Esophagus muscularis mucosa (tissue), 4 donors: ENCODE results near the gene RBBP6. TPM values are rescaled to one million over a fixed set of nuclear protein-coding genes. Genes with fewer than 3 reads are reported as not detected.

ENCODE experiments used
- DNase-seq: peaks from one replicate; pipeline ENCODE4 v3.0.0-alpha.2; 2017; ENCODE audit errors: extremely low spot score
- H3K27ac ChIP-seq, 4 donors: fragments of 200-600 bp; sonication (generic); replicated peaks in 1 of 4; 1 replicate in 3 of 4; 2 replicates in 1 of 4; pipeline ENCODE4 v1.5.1; 2016 to 2019; ENCODE audit warnings: mild to moderate bottlenecking in 1 of 4
- H3K27me3 ChIP-seq, 4 donors: fragments of 200-600 bp; sonication (generic); one replicate each; pipeline versions ENCODE4 v1.5.1 to v1.6.0; 2016 to 2019
- H3K36me3 ChIP-seq, 4 donors: fragments of 200-600 bp; sonication (generic); one replicate each; pipeline ENCODE4 v1.5.1; 2016 to 2019
- H3K4me1 ChIP-seq, 4 donors: fragments of 200-600 bp; sonication (generic); one replicate each; pipeline ENCODE4 v1.5.1; 2016 to 2019
- H3K4me3 ChIP-seq, 4 donors: fragments of 200-600 bp; sonication (generic); 1 replicate in 2 of 4; 2 replicates in 2 of 4; pipeline ENCODE4 v1.5.1; 2016 to 2019; ENCODE audit warnings: mild to moderate bottlenecking in 4 of 4, moderate library complexity in 1 of 4
- H3K9me3 ChIP-seq, 4 donors: fragments of 200-600 bp; sonication (generic); 1 replicate in 3 of 4; 2 replicates in 1 of 4; pipeline ENCODE4 v1.5.1; 2016 to 2019
- CTCF ChIP-seq, 3 experiments: fragments of 200-600 bp in 2 of 3; fragments of 450-650 bp in 1 of 3; sonication (generic) in 2 of 3; IDR thresholded peaks; one replicate each; pipeline ENCODE4 v1.5.1; 2017 to 2019; ENCODE audit warnings: antibody characterized with exemption in 3 of 3, mild to moderate bottlenecking in 2 of 3, moderate library complexity in 1 of 3
- EP300 ChIP-seq: sonication (generic); formaldehyde crosslinking; IDR thresholded peaks from one replicate; pipeline ENCODE4 v1.6.1; 2017; ENCODE audit warnings: antibody characterized with exemption
- POLR2A ChIP-seq: fragments of 450-650 bp; IDR thresholded peaks from one replicate; pipeline ENCODE4 v1.6.1; 2017; ENCODE audit warnings: antibody characterized with exemption, moderate library complexity, mild to moderate bottlenecking, low read depth
- POLR2AphosphoS5 ChIP-seq, 2 donors: sonication (generic); formaldehyde crosslinking; IDR thresholded peaks; one replicate each; pipeline ENCODE4 v1.6.1; 2017; ENCODE audit warnings: antibody characterized with exemption in 2 of 2
- WGBS: methylation state at CpG from one replicate; pipeline ENCODE4 v1.1.5; 2018; 5-methylcytosine and 5-hydroxymethylcytosine counted together
- intact Hi-C: fragments of 100-400 bp; cut with DNase I; formaldehyde crosslinking; loops from one replicate; pipeline ENCODE4 v1.15.1; 2023
- total RNA-seq, 4 donors: library from RNA; depleted of rRNA; stranded (reverse); fragments of >200 nt; gene quantifications; one replicate each; pipeline versions ENCODE4 v1.1.0 to v1.2.1, GENCODE V29; 2016

The RBBP6 gene
- total RNA-seq, 4 donors from 2014 or later: 45.7 to 89.0 (median 53.1) TPM

DNA sequence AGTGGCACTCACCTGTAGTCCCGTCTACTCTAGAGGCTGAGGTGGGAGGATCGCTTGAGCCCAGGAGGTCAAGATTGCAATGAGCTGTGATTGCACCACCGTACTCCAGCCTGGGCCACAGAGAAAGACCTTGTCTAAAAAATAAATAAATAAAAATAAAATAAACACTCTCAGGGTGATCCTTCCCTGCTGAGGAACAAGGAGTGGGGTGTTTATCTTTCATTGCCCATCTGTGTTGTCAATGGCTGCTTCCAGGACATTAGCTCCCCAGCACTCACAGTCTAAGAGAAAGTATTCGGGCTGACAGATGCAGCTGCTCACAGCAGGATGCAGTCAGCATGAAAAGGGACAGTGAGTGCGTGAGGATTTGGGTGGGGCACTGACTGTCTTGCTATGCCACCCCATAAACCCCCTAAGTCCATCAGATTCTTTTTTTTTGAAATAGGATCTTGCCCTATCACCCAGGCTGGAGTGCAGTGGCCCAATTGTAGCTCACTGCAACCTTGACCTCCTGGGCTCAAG lies 31.3 kb upstream of the RBBP6 start:
- no peak for TF ChIP-seq POLR2A
- no peak for TF ChIP-seq CTCF (IDR thresholded peaks at IDR 0.05)
- intact Hi-C loops: loop anchor here (10.0 kb wide), 1 partner anchor 703 kb away; no protein-coding TSS in a partner anchor
- no peaks in the 10 kb centered on the region for H3K36me3 ChIP-seq
- WGBS: 78% methylated on average over 5 of the region's 5 CpGs
- H3K9me3 ChIP-seq: no peaks in the 10 kb centered on the region
- H3K4me3 ChIP-seq: no peak overlapping the region
- no peaks in the 10 kb centered on the region for H3K4me1 ChIP-seq
- DNase-seq: no peak
- H3K27me3 ChIP-seq: no peaks in the 10 kb centered on the region
- H3K27ac ChIP-seq: no peak overlapping the region

- intact Hi-C loops: loop anchor here (10.0 kb wide), 1 partner anchor 704 kb away; no protein-coding TSS in a partner anchor
- Histone ChIP-seq H3K27me3 (no peaks in the 10 kb centered on the region), H3K9me3 (no peaks in the 10 kb centered on the region), H3K4me1 (no peaks in the 10 kb centered on the region), H3K4me3 (no peak overlapping the region), H3K36me3 (no peaks in the 10 kb centered on the region), H3K27ac (no peak overlapping the region)
- 58% methylated on average over 3 of the region's 3 CpGs for WGBS
- DNase-seq: no peak
- no peak for TF ChIP-seq POLR2AphosphoS5 (IDR thresholded peaks at IDR 0.05)
- no peak for TF ChIP-seq POLR2A
- no peak for TF ChIP-seq CTCF (IDR thresholded peaks at IDR 0.05)
- TF ChIP-seq EP300: no peak
Measured at GRCh38 chr16:24508614-24509013, 30.8 kb upstream of the RBBP6 start.

DNA sequence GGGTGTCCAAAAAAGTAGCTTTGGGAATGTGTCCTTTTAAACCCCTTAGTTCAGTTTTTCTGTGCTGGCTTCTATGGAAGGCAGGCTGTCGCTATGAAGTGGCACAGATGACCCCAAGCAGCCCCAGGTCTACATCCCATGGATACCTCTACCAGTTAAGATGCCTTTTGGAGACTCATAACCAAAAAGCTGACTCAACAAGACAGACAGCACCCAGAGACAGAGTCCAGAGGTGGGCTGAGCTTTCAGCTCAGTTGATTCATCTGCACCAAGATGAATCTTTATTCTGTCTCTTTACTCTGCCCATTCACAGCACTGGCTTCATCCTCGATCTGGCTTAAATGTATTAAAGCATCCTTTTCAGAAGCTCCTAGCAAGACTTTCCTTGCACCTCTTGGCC lies 29.8 kb upstream of the RBBP6 start:
- WGBS: 84% methylated on average over 2 of the region's 2 CpGs
- Histone ChIP-seq H3K9me3 (no peaks in the 10 kb centered on the region), H3K4me1 (no peaks in the 10 kb centered on the region), H3K27me3 (no peaks in the 10 kb centered on the region), H3K27ac (no peak overlapping the region), H3K36me3 (no peaks in the 10 kb centered on the region), H3K4me3 (no peak overlapping the region)
- DNase-seq: no peak
- TF ChIP-seq POLR2A: no peak
- no peak for TF ChIP-seq CTCF (IDR thresholded peaks at IDR 0.05)
- no peak for TF ChIP-seq POLR2AphosphoS5 (IDR thresholded peaks at IDR 0.05)
- no peak for TF ChIP-seq EP300
- intact Hi-C loops: loop anchor here (10.0 kb wide), 1 partner anchor 705 kb away; no protein-coding TSS in a partner anchor

GRCh38 chr16:24511174-24511573 lies 28.2 kb upstream of the RBBP6 start:
- no peak overlapping the region for H3K27ac ChIP-seq
- no peaks in the 10 kb centered on the region for H3K27me3 ChIP-seq
- 92% methylated on average over 1 of the region's 1 CpG for WGBS
- H3K4me1 ChIP-seq: no peaks in the 10 kb centered on the region
- H3K36me3 ChIP-seq: no peaks in the 10 kb centered on the region
- no peaks in the 10 kb centered on the region for H3K9me3 ChIP-seq
- TF ChIP-seq CTCF (IDR thresholded peaks at IDR 0.05): no peak
- intact Hi-C loops: no loop called here
- no peak for DNase-seq
- no peak overlapping the region for H3K4me3 ChIP-seq

- no peaks in the 10 kb centered on the region for H3K9me3 ChIP-seq
- H3K4me1 ChIP-seq: peaks cover 0 to 1% (median 0%) of the 10 kb centered on the region in 4 donors
- no peaks in the 10 kb centered on the region for H3K27me3 ChIP-seq
- DNase-seq: no peak
- H3K27ac ChIP-seq: no peak overlapping the region
- WGBS: 64% methylated on average over 5 of the region's 5 CpGs
- H3K36me3 ChIP-seq: no peaks in the 10 kb centered on the region
- no peak overlapping the region for H3K4me3 ChIP-seq
- intact Hi-C loops: no loop called here
- TF ChIP-seq POLR2A (no peak), CTCF (IDR thresholded peaks at IDR 0.05) (no peak)
Measured at GRCh38 chr16:24511792-24512191, 27.6 kb upstream of the RBBP6 start.
